ENCODE measurements around the gene RNPEPL1. TPM values are rescaled to one million over a fixed set of nuclear protein-coding genes. Genes with fewer than 3 reads are reported as not detected.

RNPEPL1 gene
- total and polyA plus RNA-seq, 10 of the 15 experiments (the other 5 are each of a cell fraction or from before 2014, with no cell fraction given) = 0.24 to 49.5 (median 6.8) TPM

DNA sequence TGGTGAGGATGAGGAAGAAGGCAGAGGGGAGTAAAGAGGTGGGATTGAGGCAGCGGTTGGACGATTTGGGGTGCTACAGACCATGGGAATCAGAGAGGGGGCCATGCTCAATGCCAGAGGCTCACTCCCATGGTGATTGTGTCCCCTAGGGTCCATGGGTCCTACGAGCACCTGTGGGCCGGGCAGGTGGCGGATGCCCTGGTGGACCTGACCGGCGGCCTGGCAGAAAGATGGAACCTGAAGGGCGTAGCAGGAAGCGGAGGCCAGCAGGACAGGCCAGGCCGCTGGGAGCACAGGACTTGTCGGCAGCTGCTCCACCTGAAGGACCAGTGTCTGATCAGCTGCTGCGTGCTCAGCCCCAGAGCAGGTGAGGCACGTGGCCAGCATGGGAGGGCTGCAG lies 23.5 kb downstream of the RNPEPL1 start:
- WGBS (ENCODE audit: insufficient coverage, insufficient replicate concordance, low lambda C conversion rate, missing lambda C conversion rate) = 91% methylated on average over 11 of the region's 13 CpGs
- H3K79me2 ChIP-seq (ENCODE audit: control insufficient read depth, insufficient read depth, low read length) = peaks cover 23% of the 10 kb centered on the region
- H3K4me1 ChIP-seq (ENCODE audit: control insufficient read depth, insufficient read depth, low read length) = peaks cover 13% of the 10 kb centered on the region
- no peak overlapping the region for H2AFZ ChIP-seq (ENCODE audit: control insufficient read depth, low read depth, low read length)
- no peak overlapping the region for H3K4me2 ChIP-seq (ENCODE audit: control insufficient read depth, insufficient read depth)
- intact Hi-C loops (cut with micrococcal nuclease; ENCODE audit: unreplicated experiment) = no loop called here
- ChIA-PET SMC1A (ENCODE audit: uncharacterized antibody, unreplicated experiment) (no interaction called here), RAD21 (ENCODE audit: unreplicated experiment) (no interaction called here), POLR2A (no interaction called here), CTCF (no interaction called here)
- BruUV-seq (replicated peaks) = no TSS peak
- H3K27me3 ChIP-seq (replicated peaks in 1 of 2; ENCODE audit: control insufficient read depth in 2 of 2, insufficient read depth in 2 of 2, low read length in 1 of 2) = no peaks in the 10 kb centered on the region
- no peak for DNase-seq (ENCODE audit: low read depth, low spot score)
- ATAC-seq = no peak
- H3K9ac ChIP-seq (ENCODE audit: control insufficient read depth, insufficient read depth, low read length) = no peak overlapping the region
- no peaks in the 10 kb centered on the region for H3K9me3 ChIP-seq (replicated peaks; ENCODE audit: control insufficient read depth, insufficient read depth, low read length)
- no peak for FAIRE-seq
- peaks cover 2 to 16% of the 10 kb centered on the region in 2 experiments; a peak in 3 of 4 replicates for H3K36me3 ChIP-seq (ENCODE audit: control insufficient read depth in 2 of 2, insufficient read depth in 2 of 2, low read length in 1 of 2)
- in situ Hi-C loops (cut with MboI) = no loop called here
- H3K4me3 ChIP-seq = no peak overlapping the region
- H4K20me1 ChIP-seq (ENCODE audit: control insufficient read depth, insufficient read depth) = no peaks in the 10 kb centered on the region; the same call in 1 of the 2 replicates
- no peak overlapping the region for H3K27ac ChIP-seq (ENCODE audit: control insufficient read depth, insufficient read depth)
- TF ChIP-seq BRCA1 (IDR thresholded peaks at IDR 0.05; ENCODE audit: low read depth, low read length) = no peak
- TF ChIP-seq E2F4 (IDR thresholded peaks at IDR 0.05; ENCODE audit: low read depth, low read length) = no peak
- TF ChIP-seq MXI1 (IDR thresholded peaks at IDR 0.05; ENCODE audit: low read depth, low read length) = no peak
- TF ChIP-seq, protein P1, sequence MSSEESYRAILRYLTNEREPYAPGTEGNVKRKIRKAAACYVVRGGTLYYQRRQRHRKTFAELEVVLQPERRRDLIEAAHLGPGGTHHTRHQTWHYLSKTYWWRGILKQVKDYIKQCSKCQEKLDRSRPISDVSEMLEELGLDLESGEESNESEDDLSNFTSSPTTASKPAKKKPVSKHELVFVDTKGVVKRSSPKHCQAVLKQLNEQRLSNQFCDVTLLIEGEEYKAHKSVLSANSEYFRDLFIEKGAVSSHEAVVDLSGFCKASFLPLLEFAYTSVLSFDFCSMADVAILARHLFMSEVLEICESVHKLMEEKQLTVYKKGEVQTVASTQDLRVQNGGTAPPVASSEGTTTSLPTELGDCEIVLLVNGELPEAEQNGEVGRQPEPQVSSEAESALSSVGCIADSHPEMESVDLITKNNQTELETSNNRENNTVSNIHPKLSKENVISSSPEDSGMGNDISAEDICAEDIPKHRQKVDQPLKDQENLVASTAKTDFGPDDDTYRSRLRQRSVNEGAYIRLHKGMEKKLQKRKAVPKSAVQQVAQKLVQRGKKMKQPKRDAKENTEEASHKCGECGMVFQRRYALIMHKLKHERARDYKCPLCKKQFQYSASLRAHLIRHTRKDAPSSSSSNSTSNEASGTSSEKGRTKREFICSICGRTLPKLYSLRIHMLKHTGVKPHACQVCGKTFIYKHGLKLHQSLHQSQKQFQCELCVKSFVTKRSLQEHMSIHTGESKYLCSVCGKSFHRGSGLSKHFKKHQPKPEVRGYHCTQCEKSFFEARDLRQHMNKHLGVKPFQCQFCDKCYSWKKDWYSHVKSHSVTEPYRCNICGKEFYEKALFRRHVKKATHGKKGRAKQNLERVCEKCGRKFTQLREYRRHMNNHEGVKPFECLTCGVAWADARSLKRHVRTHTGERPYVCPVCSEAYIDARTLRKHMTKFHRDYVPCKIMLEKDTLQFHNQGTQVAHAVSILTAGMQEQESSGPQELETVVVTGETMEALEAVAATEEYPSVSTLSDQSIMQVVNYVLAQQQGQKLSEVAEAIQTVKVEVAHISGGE (CRISPR knock-in tag; IDR thresholded peaks at IDR 0.05) = no peak
- TF ChIP-seq BCLAF1 (IDR thresholded peaks at IDR 0.05) = no peak
- no peak for TF ChIP-seq MAX (IDR thresholded peaks at IDR 0.05; ENCODE audit: low read depth, low read length)
- no peak for TF ChIP-seq CREB1 (IDR thresholded peaks at IDR 0.05; ENCODE audit: low read depth)
- no peak for TF ChIP-seq ELK1 (IDR thresholded peaks at IDR 0.05; ENCODE audit: low read depth, low read length)
- TF ChIP-seq CBX5 (IDR thresholded peaks at IDR 0.05; ENCODE audit: low read depth) = no peak
- TF ChIP-seq CTCF (IDR thresholded peaks at IDR 0.05 in 2 of 3, conservative IDR thresholded peaks at IDR 0.05 in 1 of 3; ENCODE audit: control insufficient read depth in 2 of 3, extremely low read depth in 1 of 3, insufficient read depth in 1 of 3, low read depth in 3 of 3, low read length in 3 of 3) = no peak
- TF ChIP-seq BHLHE40 (IDR thresholded peaks at IDR 0.05; ENCODE audit: borderline replicate concordance in 1 of 2, low read depth in 2 of 2, low read length in 1 of 2) = no peak
- no peak for TF ChIP-seq BACH1 (IDR thresholded peaks at IDR 0.05; ENCODE audit: borderline replicate concordance)
- TF ChIP-seq RAD21 (IDR thresholded peaks at IDR 0.05; ENCODE audit: insufficient read depth, low read depth, low read length) = no peak

Measured in GM12878 (cell line).